ENCODE measurements around the gene PAK4. TPM values are rescaled to one million over a fixed set of nuclear protein-coding genes. Genes with fewer than 3 reads are reported as not detected.

Gene PAK4
- total and polyA plus RNA-seq, 7 donors, result 7.2 to 22.0 (median 12.5) TPM

GRCh38 chr19:39122934-39123731 is 2.5 kb upstream of the PAK4 start:
- 69 to 77% (median 76%) methylated on average over 18 of the region's 18 CpGs for WGBS, 3 donors
- intact Hi-C loops (cut with DNase I), result loop anchor here (1.0 to 10.0 kb wide), 5 partner anchors 64 to 292 kb away; partner anchors contain the start of gene PLEKHG2 (in 1 of the 2)
- Histone ChIP-seq H3K27me3 (ENCODE audit: insufficient read depth in 3 of 3, low read length in 2 of 3) (peaks cover 0 to 13% (median 0%) of the 10 kb centered on the region in 3 donors), H3K4me1 (peaks cover 7% of the 10 kb centered on the region), H3K9me3 (no peaks in the 10 kb centered on the region), H3K4me3 (no peak overlapping the region), H3K27ac (no peak overlapping the region), H3K36me3 (ENCODE audit: insufficient read depth in 1 of 2, low read depth in 1 of 2) (no peaks in the 10 kb centered on the region)
- DNase-seq (no peak), ATAC-seq (no peak)
- TF ChIP-seq, protein P1, sequence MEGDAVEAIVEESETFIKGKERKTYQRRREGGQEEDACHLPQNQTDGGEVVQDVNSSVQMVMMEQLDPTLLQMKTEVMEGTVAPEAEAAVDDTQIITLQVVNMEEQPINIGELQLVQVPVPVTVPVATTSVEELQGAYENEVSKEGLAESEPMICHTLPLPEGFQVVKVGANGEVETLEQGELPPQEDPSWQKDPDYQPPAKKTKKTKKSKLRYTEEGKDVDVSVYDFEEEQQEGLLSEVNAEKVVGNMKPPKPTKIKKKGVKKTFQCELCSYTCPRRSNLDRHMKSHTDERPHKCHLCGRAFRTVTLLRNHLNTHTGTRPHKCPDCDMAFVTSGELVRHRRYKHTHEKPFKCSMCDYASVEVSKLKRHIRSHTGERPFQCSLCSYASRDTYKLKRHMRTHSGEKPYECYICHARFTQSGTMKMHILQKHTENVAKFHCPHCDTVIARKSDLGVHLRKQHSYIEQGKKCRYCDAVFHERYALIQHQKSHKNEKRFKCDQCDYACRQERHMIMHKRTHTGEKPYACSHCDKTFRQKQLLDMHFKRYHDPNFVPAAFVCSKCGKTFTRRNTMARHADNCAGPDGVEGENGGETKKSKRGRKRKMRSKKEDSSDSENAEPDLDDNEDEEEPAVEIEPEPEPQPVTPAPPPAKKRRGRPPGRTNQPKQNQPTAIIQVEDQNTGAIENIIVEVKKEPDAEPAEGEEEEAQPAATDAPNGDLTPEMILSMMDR (IDR thresholded peaks at IDR 0.05), result no peak

DNA sequence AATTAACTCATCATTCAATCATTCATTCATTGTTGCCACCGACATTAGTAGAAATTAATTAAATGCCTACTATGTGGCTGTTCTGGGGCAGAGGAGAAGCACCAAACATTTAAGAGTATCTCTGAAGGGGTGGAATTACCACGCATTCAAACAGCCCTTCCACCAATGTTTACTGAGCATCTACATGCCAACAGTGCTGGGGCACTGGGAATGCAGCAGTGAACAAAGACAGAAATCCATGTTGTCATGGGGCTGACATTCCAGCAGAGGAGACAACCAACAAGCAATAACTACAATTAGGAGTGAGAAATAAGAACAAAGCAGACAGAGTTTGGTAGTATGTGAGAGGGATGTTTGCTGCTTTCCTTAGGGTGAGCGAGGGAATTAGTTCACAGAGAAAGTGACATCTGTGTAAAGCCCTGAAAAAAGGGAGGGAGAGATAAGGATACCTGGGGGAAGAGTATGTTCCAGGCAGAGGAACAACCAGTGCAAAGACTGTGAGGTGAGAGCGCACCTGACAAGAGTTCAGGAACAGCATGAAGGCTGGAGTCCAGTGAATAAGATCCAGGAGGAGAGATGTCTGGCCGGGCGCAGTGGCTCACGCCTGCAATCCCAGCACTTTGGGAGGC is 1.3 kb upstream of the PAK4 start:
- intact Hi-C loops (cut with DNase I), result loop anchor here (5.0 to 10.0 kb wide), 4 partner anchors 63 to 291 kb away; partner anchors contain the start of gene PLEKHG2 (in 1 of the 2)
- 76 to 82% (median 81%) methylated on average over 7 of the region's 7 CpGs for WGBS, 3 donors
- peaks cover 7% of the 10 kb centered on the region for H3K4me1 ChIP-seq

GRCh38 chr19:39125199-39125553 is 410 bp upstream of the PAK4 start:
- TF ChIP-seq, protein P1 (IDR thresholded peaks at IDR 0.05), result no peak
- H3K4me3 ChIP-seq, result peak overlapping the region; percentile 95
- DNase-seq (no peak), ATAC-seq (peak in 1 of 4 donors; percentile 5)
- 35 to 40% (median 36%) methylated on average over 7 of the region's 7 CpGs for WGBS, 3 donors
- H3K27me3 ChIP-seq (ENCODE audit: insufficient read depth in 3 of 3, low read length in 2 of 3), result peaks cover 0 to 7% (median 0%) of the 10 kb centered on the region in 3 donors
- peak overlapping the region; percentile 71 for H3K27ac ChIP-seq
- intact Hi-C loops (cut with DNase I), result loop anchor here in 1 of 2 donors (10.0 kb wide), 2 partner anchors 160 to 290 kb away; partner anchors contain the start of gene PLEKHG2
- H3K9me3 ChIP-seq, result no peaks in the 10 kb centered on the region
- H3K4me1 ChIP-seq, result peaks cover 7% of the 10 kb centered on the region
- no peaks in the 10 kb centered on the region for H3K36me3 ChIP-seq (ENCODE audit: insufficient read depth in 1 of 2, low read depth in 1 of 2)

More for the DNA sequence above, 1.3 kb upstream of the PAK4 start:
- no peak for DNase-seq
- ATAC-seq, result no peak
- TF ChIP-seq, protein P1 (IDR thresholded peaks at IDR 0.05), result no peak
- no peaks in the 10 kb centered on the region for H3K9me3 ChIP-seq
- H3K27ac ChIP-seq, result no peak overlapping the region
- peaks cover 0 to 12% (median 0%) of the 10 kb centered on the region in 3 donors for H3K27me3 ChIP-seq (ENCODE audit: insufficient read depth in 3 of 3, low read length in 2 of 3)
- H3K36me3 ChIP-seq (ENCODE audit: insufficient read depth in 1 of 2, low read depth in 1 of 2), result no peaks in the 10 kb centered on the region
- no peak overlapping the region for H3K4me3 ChIP-seq

DNA sequence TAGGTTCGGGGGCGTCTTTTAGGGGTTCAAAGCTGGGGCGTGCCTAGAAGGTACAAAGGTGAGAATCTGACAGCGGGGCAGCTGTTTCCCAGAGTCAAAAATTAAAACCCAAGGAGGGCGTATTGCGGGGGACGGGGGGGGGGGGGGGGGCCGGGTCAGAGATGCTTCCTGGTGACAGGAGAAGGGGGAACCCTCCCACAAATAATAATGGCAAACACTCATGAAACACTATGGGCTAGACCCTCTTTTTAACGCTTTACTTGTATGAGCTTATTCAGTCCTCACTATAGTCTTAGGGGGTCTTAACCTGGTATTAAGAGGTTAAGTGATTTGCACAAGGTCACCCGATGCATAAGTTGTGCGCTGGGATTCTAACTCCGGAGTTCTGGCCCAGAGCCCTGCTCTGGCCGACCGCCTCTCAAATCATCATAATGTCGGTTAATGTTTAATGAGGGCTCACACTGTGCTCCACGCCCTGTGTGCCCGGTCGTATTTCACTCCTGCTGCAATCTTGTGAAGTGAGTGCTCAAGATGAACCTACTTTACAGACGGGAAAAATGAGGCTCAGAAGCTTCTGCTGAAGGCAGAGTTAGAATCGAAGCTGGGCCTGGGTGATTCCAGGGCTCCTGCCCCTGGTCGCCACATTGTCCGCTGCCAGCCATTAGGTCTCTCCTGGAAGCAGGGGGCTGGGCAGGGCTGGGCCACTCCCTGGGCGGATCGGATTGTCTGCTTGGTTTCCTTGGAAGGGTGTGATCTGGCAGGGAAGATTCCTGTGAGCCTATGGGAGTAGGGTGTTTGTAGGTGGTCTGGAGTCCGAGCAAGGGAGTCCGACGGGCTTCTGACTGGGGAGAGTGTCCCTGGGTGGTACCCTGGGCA is 964 bp downstream of the PAK4 start:
- intact Hi-C loops (cut with DNase I), result loop anchor here in 1 of 2 donors (10.0 kb wide), 2 partner anchors 162 to 288 kb away; partner anchors contain the start of gene PLEKHG2
- H3K4me1 ChIP-seq, result peaks cover 16% of the 10 kb centered on the region
- DNase-seq (no peak), ATAC-seq (peak in 1 of 4 donors; percentile 24)
- WGBS, 3 donors, result 20 to 25% (median 23%) methylated on average over 25 to 27 of the region's 27 CpGs
- no peaks in the 10 kb centered on the region for H3K27me3 ChIP-seq (ENCODE audit: insufficient read depth in 3 of 3, low read length in 2 of 3)
- H3K27ac ChIP-seq, result peak overlapping the region; percentile 71
- H3K9me3 ChIP-seq, result no peaks in the 10 kb centered on the region
- no peaks in the 10 kb centered on the region for H3K36me3 ChIP-seq (ENCODE audit: insufficient read depth in 1 of 2, low read depth in 1 of 2)
- TF ChIP-seq, protein P1 (IDR thresholded peaks at IDR 0.05), result no peak
- H3K4me3 ChIP-seq, result peak overlapping the region; percentile 95
